Natural killer cell (primary cell): Measurements from ENCODE around the gene TGM2. TPM values are rescaled to one million over a fixed set of nuclear protein-coding genes. Genes with fewer than 3 reads are reported as not detected.

Experiments
- ATAC-seq, 3 donors: fragments of 150-1000 bp in 2 of 3; fragments of 200-7000 bp in 1 of 3; cut with Tn5 transposase; 1 replicate in 1 of 3; 2 replicates in 2 of 3; pipeline ENCODE4 v1.10.0; 2021; ENCODE audit warnings: mild to moderate bottlenecking in 2 of 3, moderate library complexity in 2 of 3
- DNase-seq, 2 donors: peaks; one replicate each; pipeline versions ENCODE4 v3.0.0 to v3.0.0-alpha.2; 2013 to 2021; ENCODE audit warnings: mixed read lengths in 1 of 2
- H3K27ac ChIP-seq: one replicate; pipeline ENCODE4 v1.5.1; 2013; ENCODE audit warnings: mild to moderate bottlenecking, low read length
- H3K27me3 ChIP-seq: one replicate; pipeline ENCODE4 v1.6.1; 2013; ENCODE audit warnings: low read length; ENCODE audit not compliant: control insufficient read depth, insufficient read depth
- H3K36me3 ChIP-seq: one replicate; pipeline ENCODE4 v1.6.1; 2013; ENCODE audit warnings: low read length; ENCODE audit not compliant: control insufficient read depth, insufficient read depth
- H3K4me1 ChIP-seq: one replicate; pipeline ENCODE4 v1.6.1; 2013; ENCODE audit warnings: low read length; ENCODE audit not compliant: control insufficient read depth, insufficient read depth
- H3K4me3 ChIP-seq: one replicate; pipeline ENCODE4 v1.5.1; 2013; ENCODE audit warnings: low read length
- H3K9me3 ChIP-seq: one replicate; pipeline ENCODE4 v1.6.1; 2013; ENCODE audit warnings: low read length; ENCODE audit not compliant: control insufficient read depth, insufficient read depth
- H3K27ac Mint-ChIP-seq, 2 donors: one replicate each; pipeline ENCODE4 v1.8.0; 2022; ENCODE audit warnings: mild to moderate bottlenecking in 2 of 2, mixed read lengths in 2 of 2, moderate library complexity in 1 of 2
- H3K27me3 Mint-ChIP-seq, 2 donors: one replicate each; pipeline ENCODE4 v1.8.0; 2022; ENCODE audit warnings: low read depth in 2 of 2, mixed read lengths in 2 of 2
- H3K36me3 Mint-ChIP-seq: one replicate; pipeline ENCODE4 v1.8.0; 2022; ENCODE audit warnings: mixed read lengths
- H3K4me1 Mint-ChIP-seq, 2 donors: one replicate each; pipeline ENCODE4 v1.8.0; 2022; ENCODE audit warnings: mixed read lengths in 2 of 2
- H3K4me3 Mint-ChIP-seq: one replicate; pipeline ENCODE4 v1.8.0; 2022; ENCODE audit warnings: mild to moderate bottlenecking, moderate library complexity, mixed read lengths
- H3K9me3 Mint-ChIP-seq, 2 donors: one replicate each; pipeline ENCODE4 v1.8.0; 2022; ENCODE audit warnings: mixed read lengths in 2 of 2
- CTCF ChIP-seq: fragments of 200-600 bp; IDR thresholded peaks from one replicate; pipeline ENCODE4 v1.8.0; 2022; ENCODE audit warnings: antibody characterized with exemption
- WGBS: methylation state at CpG from one replicate; pipeline ENCODE4 v1.1.7; 2013; ENCODE audit warnings: missing lambda C conversion rate; ENCODE audit not compliant: insufficient coverage; 5-methylcytosine and 5-hydroxymethylcytosine counted together
- intact Hi-C: fragments of 100-400 bp; cut with micrococcal nuclease; formaldehyde crosslinking; loops from one replicate; pipeline ENCODE4 v1.14.2; 2022
- total RNA-seq, 4 donors: library from RNA; stranded (reverse); fragments of 120-200 nt in 1 of 4; gene quantifications; one replicate each; pipeline versions ENCODE4 v1.2.3 to v1.2.4, GENCODE V29; 2013 to 2022

The TGM2 gene
- total RNA-seq, 3 donors from 2014 or later (not counting 1 experiment from before 2014, with no cell fraction given), result 0.33 TPM; not detected in 1

GRCh38 chr20:38161412-38161774 is 3.7 kb downstream of the TGM2 start:
- intact Hi-C loops, result no loop called here
- Histone ChIP-seq H3K36me3 (no peaks in the 10 kb centered on the region), H3K27me3 (peaks cover 2% of the 10 kb centered on the region), H3K4me1 (peaks cover 11% of the 10 kb centered on the region), H3K27ac (no peak overlapping the region), H3K9me3 (no peaks in the 10 kb centered on the region), H3K4me3 (no peak overlapping the region)
- H3K4me3 Mint-ChIP-seq, result no peak overlapping the region
- no peak overlapping the region for H3K27ac Mint-ChIP-seq
- DNase-seq, result no peak
- H3K36me3 Mint-ChIP-seq, result no peaks in the 10 kb centered on the region
- H3K9me3 Mint-ChIP-seq, result no peaks in the 10 kb centered on the region
- peaks cover 8% of the 10 kb centered on the region in 2 donors for H3K4me1 Mint-ChIP-seq
- H3K27me3 Mint-ChIP-seq, result peaks cover 4 to 7% of the 10 kb centered on the region in 2 donors
- TF ChIP-seq CTCF, result no peak
- whole genome bisulfite sequencing, result 74% methylated on average over 13 of the region's 14 CpGs
- no peak for ATAC-seq

- no peaks in the 10 kb centered on the region for H3K36me3 ChIP-seq
- Mint-ChIP-seq H3K4me1 (peaks cover under 1% of the 10 kb centered on the region in 2 donors), H3K27ac (no peak overlapping the region), H3K4me3 (no peak overlapping the region), H3K36me3 (no peaks in the 10 kb centered on the region), H3K27me3 (no peaks in the 10 kb centered on the region), H3K9me3 (no peaks in the 10 kb centered on the region)
- intact Hi-C loops, result no loop called here
- WGBS, result 94% methylated on average over 7 of the region's 7 CpGs
- H3K4me1 ChIP-seq, result peaks cover 4% of the 10 kb centered on the region
- no peak for TF ChIP-seq CTCF
- DNase-seq (no peak), ATAC-seq (no peak)
- no peak overlapping the region for H3K4me3 ChIP-seq
- H3K27ac ChIP-seq, result no peak overlapping the region
- peaks cover 2% of the 10 kb centered on the region for H3K27me3 ChIP-seq
- no peaks in the 10 kb centered on the region for H3K9me3 ChIP-seq
Observed at GRCh38 chr20:38159957-38160756, 4.9 kb downstream of the TGM2 start.

- Mint-ChIP-seq H3K9me3 (no peaks in the 10 kb centered on the region), H3K27ac (no peak overlapping the region), H3K36me3 (no peaks in the 10 kb centered on the region), H3K27me3 (no peaks in the 10 kb centered on the region), H3K4me1 (no peaks in the 10 kb centered on the region), H3K4me3 (no peak overlapping the region)
- Histone ChIP-seq H3K4me1 (no peaks in the 10 kb centered on the region), H3K4me3 (no peak overlapping the region), H3K36me3 (no peaks in the 10 kb centered on the region), H3K27me3 (no peaks in the 10 kb centered on the region), H3K9me3 (no peaks in the 10 kb centered on the region), H3K27ac (no peak overlapping the region)
- WGBS, result 92% methylated on average over 5 of the region's 5 CpGs
- ATAC-seq (no peak), DNase-seq (no peak)
- intact Hi-C loops, result no loop called here
- TF ChIP-seq CTCF, result no peak
Observed at GRCh38 chr20:38159566-38159956, 5.5 kb downstream of the TGM2 start.
